Astrocyte (in vitro differentiated cells and primary cell): ENCODE results near the gene ACTR5. TPM values are rescaled to one million over a fixed set of nuclear protein-coding genes. Genes with fewer than 3 reads are reported as not detected.

Experiments used
- DNase-seq: peaks from one replicate; pipeline ENCODE4 v3.0.0-alpha.2; 2010; ENCODE audit warnings: low read depth
- FAIRE-seq: peaks from 2 replicates; lab custom pipeline; 2011; peaks lifted over from hg19 to GRCh38; lab: Jason Lieb, UNC
- H2AFZ ChIP-seq: 2 replicates; pipeline ENCODE4 v1.6.0; 2012; ENCODE audit warnings: low read depth, low read length, inconsistent platforms
- H3K27ac ChIP-seq: 2 replicates; pipeline ENCODE4 v1.5.1; 2011; ENCODE audit warnings: low read depth, low read length, inconsistent platforms
- H3K27me3 ChIP-seq: 2 replicates; pipeline ENCODE4 v1.6.0; 2011; ENCODE audit warnings: low read length, inconsistent platforms; ENCODE audit not compliant: insufficient read depth
- H3K36me3 ChIP-seq: 2 replicates; pipeline ENCODE4 v1.5.1; 2011; ENCODE audit warnings: low read length, inconsistent platforms; ENCODE audit not compliant: insufficient read depth
- H3K4me1 ChIP-seq: 2 replicates; pipeline ENCODE4 v1.5.1; 2011; ENCODE audit warnings: low read length, inconsistent platforms; ENCODE audit not compliant: insufficient read depth
- H3K4me2 ChIP-seq: 2 replicates; pipeline ENCODE4 v1.6.0; 2012; ENCODE audit warnings: low read length, inconsistent platforms
- H3K4me3 ChIP-seq: 2 replicates; pipeline ENCODE4 v1.5.1; 2011; ENCODE audit warnings: low read depth, mild to moderate bottlenecking, low read length, inconsistent platforms; ENCODE audit not compliant: insufficient read depth
- H3K79me2 ChIP-seq: 2 replicates; pipeline ENCODE4 v1.6.0; 2012; ENCODE audit warnings: mild to moderate bottlenecking, low read length, inconsistent platforms; ENCODE audit not compliant: insufficient read depth
- H3K9ac ChIP-seq: 2 replicates; pipeline ENCODE4 v1.6.0; 2012; ENCODE audit warnings: mild to moderate bottlenecking, low read length, inconsistent platforms
- H3K9me3 ChIP-seq: 2 replicates; pipeline ENCODE4 v1.5.1; 2012; ENCODE audit warnings: low read depth, mild to moderate bottlenecking, low read length, inconsistent platforms; ENCODE audit not compliant: insufficient read depth
- H4K20me1 ChIP-seq: 2 replicates; pipeline ENCODE4 v1.6.0; 2012; ENCODE audit warnings: low read length, inconsistent platforms; ENCODE audit not compliant: insufficient read depth
- H3K27ac Mint-ChIP-seq: one replicate; pipeline ENCODE4 v1.8.0; 2021; ENCODE audit warnings: mild to moderate bottlenecking, mixed read lengths; ENCODE audit not compliant: unreplicated experiment
- H3K27me3 Mint-ChIP-seq: one replicate; pipeline ENCODE4 v1.8.0; 2021; ENCODE audit warnings: low read depth, mixed read lengths; ENCODE audit not compliant: unreplicated experiment
- H3K36me3 Mint-ChIP-seq: one replicate; pipeline ENCODE4 v1.8.0; 2021; ENCODE audit warnings: low read depth, mixed read lengths; ENCODE audit not compliant: unreplicated experiment
- H3K4me1 Mint-ChIP-seq: one replicate; pipeline ENCODE4 v1.8.0; 2021; ENCODE audit warnings: low read depth, mixed read lengths; ENCODE audit not compliant: unreplicated experiment
- H3K4me3 Mint-ChIP-seq: one replicate; pipeline ENCODE4 v1.8.0; 2021; ENCODE audit warnings: mild to moderate bottlenecking, moderate library complexity, mixed read lengths; ENCODE audit not compliant: unreplicated experiment
- H3K9me3 Mint-ChIP-seq: one replicate; pipeline ENCODE4 v1.8.0; 2021; ENCODE audit warnings: mild to moderate bottlenecking, mixed read lengths; ENCODE audit not compliant: unreplicated experiment
- EZH2 ChIP-seq: IDR thresholded peaks from 2 replicates; pipeline ENCODE4 v1.6.1; 2012; ENCODE audit warnings: mild to moderate bottlenecking, low read length, inconsistent platforms; ENCODE audit not compliant: insufficient read depth
- total RNA-seq: library from RNA; stranded (reverse); gene quantifications from 2 replicates; pipeline ENCODE4 v1.2.1, GENCODE V29; 2021
- TF ChIP-seq, protein P1 (sequence below): IDR thresholded peaks from 2 replicates; pipeline ENCODE4 v1.5.1; 2011; ENCODE audit warnings: low read depth, mild to moderate bottlenecking, inconsistent platforms, low read length, moderate library complexity; ENCODE audit not compliant: insufficient read depth

ACTR5 gene
- total RNA-seq, 1 donor from 2014 or later = 4.0 TPM

DNA sequence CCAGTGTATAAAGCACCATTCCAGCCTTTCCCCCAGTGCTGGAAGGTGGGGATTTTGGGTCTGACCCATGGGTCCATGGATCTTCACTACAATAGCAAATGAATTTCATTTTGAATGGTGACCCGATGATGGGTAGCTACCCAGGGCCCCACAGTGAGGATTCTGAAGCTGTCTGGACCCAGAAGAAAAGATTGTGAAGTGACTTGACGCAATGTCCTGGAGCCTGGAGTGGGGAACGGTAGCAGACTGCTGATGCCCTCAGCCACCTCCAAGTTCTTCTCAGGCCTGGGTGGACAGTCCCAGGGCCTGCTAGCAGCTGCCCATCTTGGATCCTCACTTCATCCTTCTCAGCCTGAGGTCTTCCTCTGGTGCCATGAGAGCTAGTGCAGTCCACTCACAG lies 47.3 kb upstream of the ACTR5 start:
- H3K9me3 Mint-ChIP-seq = peaks cover 5% of the 10 kb centered on the region
- H3K27ac Mint-ChIP-seq = no peak overlapping the region
- DNase-seq (no peak), FAIRE-seq (no peak)
- no peaks in the 10 kb centered on the region for H3K36me3 ChIP-seq
- TF ChIP-seq, protein P1, sequence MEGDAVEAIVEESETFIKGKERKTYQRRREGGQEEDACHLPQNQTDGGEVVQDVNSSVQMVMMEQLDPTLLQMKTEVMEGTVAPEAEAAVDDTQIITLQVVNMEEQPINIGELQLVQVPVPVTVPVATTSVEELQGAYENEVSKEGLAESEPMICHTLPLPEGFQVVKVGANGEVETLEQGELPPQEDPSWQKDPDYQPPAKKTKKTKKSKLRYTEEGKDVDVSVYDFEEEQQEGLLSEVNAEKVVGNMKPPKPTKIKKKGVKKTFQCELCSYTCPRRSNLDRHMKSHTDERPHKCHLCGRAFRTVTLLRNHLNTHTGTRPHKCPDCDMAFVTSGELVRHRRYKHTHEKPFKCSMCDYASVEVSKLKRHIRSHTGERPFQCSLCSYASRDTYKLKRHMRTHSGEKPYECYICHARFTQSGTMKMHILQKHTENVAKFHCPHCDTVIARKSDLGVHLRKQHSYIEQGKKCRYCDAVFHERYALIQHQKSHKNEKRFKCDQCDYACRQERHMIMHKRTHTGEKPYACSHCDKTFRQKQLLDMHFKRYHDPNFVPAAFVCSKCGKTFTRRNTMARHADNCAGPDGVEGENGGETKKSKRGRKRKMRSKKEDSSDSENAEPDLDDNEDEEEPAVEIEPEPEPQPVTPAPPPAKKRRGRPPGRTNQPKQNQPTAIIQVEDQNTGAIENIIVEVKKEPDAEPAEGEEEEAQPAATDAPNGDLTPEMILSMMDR = no peak
- TF ChIP-seq EZH2 = no peak
- no peak overlapping the region for H2AFZ ChIP-seq
- no peaks in the 10 kb centered on the region for H3K9me3 ChIP-seq
- H3K4me2 ChIP-seq = no peak overlapping the region
- H3K4me1 ChIP-seq = no peaks in the 10 kb centered on the region
- H3K27ac ChIP-seq = no peak overlapping the region
- H3K4me3 Mint-ChIP-seq = no peak overlapping the region
- no peak overlapping the region for H3K9ac ChIP-seq
- peaks cover 45% of the 10 kb centered on the region for H3K27me3 Mint-ChIP-seq
- H4K20me1 ChIP-seq = no peaks in the 10 kb centered on the region
- H3K36me3 Mint-ChIP-seq = no peaks in the 10 kb centered on the region
- H3K79me2 ChIP-seq = no peaks in the 10 kb centered on the region
- H3K27me3 ChIP-seq = peaks cover 8% of the 10 kb centered on the region
- no peaks in the 10 kb centered on the region for H3K4me1 Mint-ChIP-seq
- H3K4me3 ChIP-seq = no peak overlapping the region

DNA sequence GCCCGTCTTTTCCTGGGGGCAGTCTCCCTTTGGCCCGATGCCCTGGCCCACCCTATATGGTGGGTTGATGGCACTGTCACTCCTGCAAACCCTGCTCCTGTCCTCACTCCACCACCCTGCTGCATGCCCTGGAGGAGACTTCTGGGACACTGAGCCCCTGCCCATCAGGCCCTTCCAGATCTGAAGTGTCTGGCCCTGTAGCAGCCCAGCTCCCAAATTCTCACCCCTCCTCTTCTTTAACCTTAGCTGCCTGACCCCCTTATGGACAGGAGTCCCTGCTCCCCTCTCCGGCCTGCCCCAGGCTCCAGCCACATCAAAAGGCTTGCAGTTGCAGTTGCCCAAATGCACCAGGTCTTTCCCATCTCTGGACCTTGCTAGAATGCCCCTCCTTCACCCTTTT lies 44.7 kb upstream of the ACTR5 start:
- Histone ChIP-seq H3K27ac (no peak overlapping the region), H2AFZ (no peak overlapping the region), H3K36me3 (no peaks in the 10 kb centered on the region), H3K9me3 (no peaks in the 10 kb centered on the region), H3K79me2 (no peaks in the 10 kb centered on the region), H3K9ac (no peak overlapping the region), H4K20me1 (no peaks in the 10 kb centered on the region), H3K4me2 (no peak overlapping the region), H3K4me3 (no peak overlapping the region), H3K27me3 (peaks cover 8% of the 10 kb centered on the region), H3K4me1 (no peaks in the 10 kb centered on the region)
- no peak for FAIRE-seq
- Mint-ChIP-seq H3K27ac (no peak overlapping the region), H3K9me3 (peaks cover 5% of the 10 kb centered on the region), H3K4me1 (no peaks in the 10 kb centered on the region), H3K27me3 (peaks cover 47% of the 10 kb centered on the region), H3K36me3 (no peaks in the 10 kb centered on the region), H3K4me3 (no peak overlapping the region)
- DNase-seq = no peak
- TF ChIP-seq, protein P1 = no peak
- no peak for TF ChIP-seq EZH2

- Mint-ChIP-seq H3K27ac (no peak overlapping the region), H3K9me3 (peaks cover 5% of the 10 kb centered on the region), H3K36me3 (no peaks in the 10 kb centered on the region), H3K4me3 (no peak overlapping the region), H3K4me1 (no peaks in the 10 kb centered on the region), H3K27me3 (peaks cover 48% of the 10 kb centered on the region)
- Histone ChIP-seq H3K4me2 (no peak overlapping the region), H3K27ac (no peak overlapping the region), H3K27me3 (peaks cover 8% of the 10 kb centered on the region), H3K9me3 (no peaks in the 10 kb centered on the region), H3K79me2 (no peaks in the 10 kb centered on the region), H3K4me3 (no peak overlapping the region), H4K20me1 (no peaks in the 10 kb centered on the region), H3K36me3 (no peaks in the 10 kb centered on the region), H3K9ac (no peak overlapping the region), H3K4me1 (no peaks in the 10 kb centered on the region), H2AFZ (no peak overlapping the region)
- DNase-seq (no peak), FAIRE-seq (no peak)
- TF ChIP-seq, protein P1 = no peak
These were observed 44.1 kb upstream of the ACTR5 start for GRCh38 chr20:38704136-38704535.
